Measurements from ENCODE around the gene SORBS2.

Gene SORBS2

GRCh38 chr4:185773419-185773818 lies 38.6 kb downstream of the SORBS2 start:
- no peak for DNase-seq (ENCODE audit: low read depth)

- DNase-seq (ENCODE audit: low read depth) = no peak
Observed at GRCh38 chr4:185772391-185773093, 39.5 kb downstream of the SORBS2 start.

DNA sequence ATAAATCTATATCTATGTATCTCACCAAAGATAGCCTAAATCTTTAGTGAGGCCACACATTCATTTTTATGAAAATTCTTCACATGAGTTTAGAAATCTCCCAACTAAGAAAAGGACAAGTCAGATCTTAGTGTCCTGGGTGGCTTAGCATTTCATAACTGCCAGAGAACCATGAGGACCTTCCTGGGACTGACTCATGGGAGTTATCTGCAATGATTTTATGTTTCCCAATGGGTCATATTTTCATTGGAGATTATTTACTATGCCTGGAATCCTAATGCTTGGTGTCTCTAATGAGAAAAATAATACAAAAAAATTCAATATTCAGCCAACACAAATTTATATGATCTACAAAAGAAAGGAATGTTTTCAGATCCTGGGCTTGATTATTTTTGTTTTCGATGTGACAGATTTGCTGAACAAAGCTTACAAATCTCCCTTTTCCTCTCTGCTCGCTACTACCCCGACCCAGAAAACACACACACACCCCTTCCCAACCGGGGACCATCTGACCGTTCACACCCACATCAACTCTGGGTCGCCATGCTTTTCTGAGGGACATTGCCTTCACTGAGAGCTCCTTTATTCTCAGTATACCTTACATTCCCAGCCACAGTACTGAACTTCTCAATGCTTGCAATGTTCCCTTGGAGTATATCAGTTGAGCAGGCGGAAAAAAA lies 40.1 kb downstream of the SORBS2 start:
- DNase-seq (ENCODE audit: low read depth) = no peak

DNA sequence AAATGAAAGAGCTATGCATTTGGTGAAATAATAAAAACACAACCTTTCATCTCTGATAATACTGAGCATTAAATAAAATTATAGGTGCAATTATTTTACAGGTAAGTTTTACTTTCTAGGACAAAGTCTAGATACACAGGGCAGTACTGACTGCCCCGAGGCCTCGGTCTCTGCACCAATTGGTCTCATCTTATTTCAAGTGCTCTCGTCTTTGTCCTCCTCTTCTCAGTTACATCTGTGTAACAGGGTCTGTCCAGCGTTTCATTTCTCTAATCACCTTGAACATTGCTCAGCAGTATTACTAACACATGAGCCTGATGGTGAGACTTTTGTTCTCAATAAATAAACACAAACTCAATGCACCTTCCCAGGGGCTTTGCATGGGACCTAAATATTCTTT lies 44.5 kb downstream of the SORBS2 start:
- no peak for DNase-seq (ENCODE audit: low read depth)

GRCh38 chr4:185764876-185765275 lies 47.1 kb downstream of the SORBS2 start:
- no peak for DNase-seq (ENCODE audit: low read depth)

DNA sequence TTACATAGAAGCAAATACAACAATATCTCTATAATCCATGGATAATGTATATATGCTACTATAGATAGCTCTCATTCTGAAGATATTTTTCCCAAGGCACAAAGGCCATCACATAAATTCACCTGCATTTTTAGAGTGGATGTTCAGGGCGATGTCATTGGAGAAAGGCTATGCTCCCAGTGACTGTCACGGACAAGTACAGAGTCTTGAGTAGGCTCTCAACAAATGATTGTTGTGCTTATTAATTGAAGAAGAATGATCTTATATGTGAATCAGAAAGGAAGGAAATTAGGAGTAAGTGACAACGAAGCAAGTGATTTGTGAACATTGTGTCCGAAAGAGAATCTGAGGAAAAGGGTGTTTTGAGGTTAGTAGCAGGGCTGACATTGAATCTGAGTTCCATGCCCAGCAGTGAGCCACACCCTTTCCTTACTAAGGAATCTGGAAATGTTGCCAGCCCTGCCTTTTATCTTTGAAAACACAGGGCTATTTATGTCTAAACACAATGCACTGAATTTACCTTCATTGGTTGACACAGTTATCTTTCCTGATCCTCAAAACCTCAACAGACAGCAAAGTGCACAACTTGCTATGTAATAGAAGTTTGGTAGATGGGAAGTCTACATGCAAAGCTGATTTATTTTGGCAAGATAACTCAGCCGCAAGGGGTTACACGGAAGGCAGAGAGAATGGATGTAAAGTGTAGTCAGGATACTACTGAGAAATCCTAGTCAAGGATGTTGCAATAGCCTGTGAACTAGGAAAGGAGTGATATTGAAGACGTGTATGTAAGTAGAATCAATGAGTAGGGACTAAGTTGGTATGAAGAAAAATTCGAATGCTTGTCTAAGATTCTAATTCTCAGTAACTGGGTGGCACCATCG lies 50.4 kb downstream of the SORBS2 start:
- DNase-seq (ENCODE audit: low read depth) = no peak

DNA sequence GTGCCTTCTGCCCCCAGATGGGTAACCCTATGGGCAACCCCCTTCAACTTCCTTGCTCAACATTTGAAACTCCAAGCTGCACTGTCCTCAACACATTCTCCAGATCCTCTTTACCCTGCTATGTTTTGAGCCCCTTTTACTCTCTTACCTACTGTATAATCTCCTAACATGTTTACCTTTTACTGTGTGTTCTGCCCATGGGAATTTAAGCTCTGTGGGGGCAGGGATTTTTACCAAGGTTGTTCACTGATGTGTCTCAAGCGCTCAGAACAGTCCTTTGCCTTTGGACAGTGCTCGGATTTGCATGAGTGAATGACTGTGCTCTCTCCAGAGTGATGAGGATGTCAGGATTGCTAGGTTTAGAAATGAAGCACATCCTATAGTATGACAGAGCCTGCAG lies 53.2 kb downstream of the SORBS2 start:
- no peak for DNase-seq (ENCODE audit: low read depth)

GRCh38 chr4:185755451-185755850 lies 56.5 kb downstream of the SORBS2 start:
- no peak for DNase-seq (ENCODE audit: low read depth)

DNA sequence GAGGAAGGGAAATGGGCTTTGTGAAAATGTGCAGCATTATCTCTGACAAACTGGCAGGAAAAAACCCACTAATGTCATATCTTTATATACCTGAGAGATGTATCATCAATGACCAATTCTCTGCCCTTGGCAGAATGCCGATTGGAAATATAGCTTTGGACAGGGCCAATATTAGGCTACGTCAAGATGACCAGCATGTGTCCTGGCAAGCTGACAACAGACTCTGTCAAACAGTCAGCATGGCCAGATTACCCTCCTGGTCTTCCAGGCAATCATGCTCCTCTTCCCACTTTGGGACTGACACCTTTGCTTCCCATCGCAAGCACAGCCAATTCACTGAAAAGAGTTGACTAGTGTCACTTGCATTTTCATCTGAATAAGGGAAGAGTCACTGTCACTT lies 57.0 kb downstream of the SORBS2 start:
- no peak for DNase-seq (ENCODE audit: low read depth)

DNA sequence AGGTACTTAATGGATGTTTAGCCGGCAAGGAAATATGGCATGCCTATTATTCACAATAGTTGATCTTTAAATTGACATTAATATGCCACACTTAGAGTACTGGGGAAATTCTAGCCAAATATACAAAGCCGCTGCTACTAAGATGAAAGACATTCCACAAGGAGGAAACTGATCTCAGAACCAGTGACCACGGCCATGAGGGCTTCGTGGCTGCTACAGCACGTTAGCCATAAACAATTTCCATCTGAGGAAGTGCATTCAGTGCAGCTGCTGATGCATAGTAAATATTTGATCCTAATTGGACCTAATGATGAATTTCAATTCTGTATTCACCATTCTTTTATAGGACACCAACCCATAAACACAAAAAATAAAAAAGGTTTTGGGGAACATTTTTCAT lies 59.1 kb downstream of the SORBS2 start:
- no peak for DNase-seq (ENCODE audit: low read depth)

GRCh38 chr4:185749858-185750257 lies 62.1 kb downstream of the SORBS2 start:
- no peak for DNase-seq (ENCODE audit: low read depth)

- DNase-seq (ENCODE audit: low read depth) = no peak
Observed at GRCh38 chr4:185748901-185749390, 63.0 kb downstream of the SORBS2 start.

DNA sequence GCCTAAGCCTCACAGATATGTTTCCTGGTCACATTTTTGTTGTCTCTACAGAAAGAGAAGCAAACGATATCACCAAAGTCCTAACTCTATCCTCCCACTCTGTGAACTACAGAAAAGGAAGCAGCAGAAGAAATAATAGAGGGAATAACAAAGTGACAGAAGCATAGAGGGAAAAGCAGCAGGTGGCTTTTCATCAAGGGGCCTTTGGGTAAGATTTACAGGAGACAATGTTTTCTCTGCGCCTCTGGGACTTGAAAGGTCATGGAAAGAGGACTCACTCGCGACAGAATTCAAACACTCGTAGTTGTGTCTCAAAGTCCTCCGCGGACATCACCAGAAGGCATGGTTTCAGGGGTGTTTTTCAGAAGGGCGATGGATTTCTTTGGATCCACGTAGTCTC lies 66.1 kb downstream of the SORBS2 start:
- no peak for DNase-seq (ENCODE audit: low read depth)

DNA sequence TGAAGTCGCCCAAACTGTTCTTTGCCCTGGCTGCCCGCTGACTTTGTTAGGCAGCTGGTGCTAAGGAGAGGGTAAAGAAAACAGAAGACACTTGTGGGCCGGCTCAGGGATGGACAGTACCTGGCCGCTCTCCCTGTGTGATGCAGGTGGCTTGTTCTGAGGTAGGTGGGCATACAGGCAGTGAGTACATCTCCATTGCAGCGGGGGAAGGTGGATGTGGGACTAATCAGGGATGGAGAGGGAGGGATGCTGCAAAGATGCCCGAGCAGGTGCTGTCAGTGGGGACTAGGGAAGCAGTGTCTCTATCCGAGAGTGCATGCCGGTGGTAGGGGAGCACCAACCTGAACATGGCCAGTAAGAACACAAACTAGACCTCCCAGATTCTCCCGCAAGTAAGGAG lies 67.0 kb downstream of the SORBS2 start:
- DNase-seq (ENCODE audit: low read depth) = no peak

GRCh38 chr4:185744488-185744862 lies 67.5 kb downstream of the SORBS2 start:
- no peak for DNase-seq (ENCODE audit: low read depth)

DNA sequence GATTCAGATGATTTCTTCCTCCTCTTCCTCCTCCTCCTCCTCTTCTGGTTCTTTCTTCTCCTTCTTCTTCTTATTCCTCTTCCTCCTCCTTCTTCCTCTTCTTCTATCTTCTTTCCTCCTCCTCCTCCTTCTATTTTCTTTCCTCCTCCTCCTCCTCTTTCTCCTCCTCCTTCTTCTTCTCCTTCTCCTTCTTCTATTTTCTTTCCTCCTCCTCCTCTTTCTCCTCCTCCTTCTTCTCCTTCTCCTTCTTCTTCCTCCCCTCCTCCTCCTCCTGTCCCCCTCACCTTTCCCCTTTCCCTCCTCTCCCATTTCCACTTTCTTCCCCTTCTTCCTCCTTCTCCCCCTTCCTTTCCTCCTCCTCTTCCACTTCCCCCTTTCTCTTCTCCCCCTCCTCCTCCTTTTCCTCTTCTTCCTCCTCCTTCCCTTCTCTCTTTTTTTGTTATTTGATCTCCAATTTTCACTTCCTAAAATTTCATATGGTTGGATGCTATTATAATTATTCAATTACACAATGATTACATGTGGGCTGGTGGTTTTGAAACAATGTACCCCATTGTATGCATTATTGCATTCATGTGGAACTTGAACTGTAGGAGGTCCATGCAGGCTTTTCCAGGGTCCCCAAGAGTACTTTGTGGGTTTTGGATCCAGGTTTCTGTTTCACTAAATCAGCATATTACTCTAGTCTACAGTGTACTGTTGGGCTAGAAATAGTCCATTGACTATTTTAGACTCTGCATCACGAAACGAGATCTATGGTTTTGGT lies 68.1 kb downstream of the SORBS2 start:
- no peak for DNase-seq (ENCODE audit: low read depth)

- no peak for DNase-seq (ENCODE audit: low read depth)
Observed at GRCh38 chr4:185742766-185743165, 69.2 kb downstream of the SORBS2 start.

DNA sequence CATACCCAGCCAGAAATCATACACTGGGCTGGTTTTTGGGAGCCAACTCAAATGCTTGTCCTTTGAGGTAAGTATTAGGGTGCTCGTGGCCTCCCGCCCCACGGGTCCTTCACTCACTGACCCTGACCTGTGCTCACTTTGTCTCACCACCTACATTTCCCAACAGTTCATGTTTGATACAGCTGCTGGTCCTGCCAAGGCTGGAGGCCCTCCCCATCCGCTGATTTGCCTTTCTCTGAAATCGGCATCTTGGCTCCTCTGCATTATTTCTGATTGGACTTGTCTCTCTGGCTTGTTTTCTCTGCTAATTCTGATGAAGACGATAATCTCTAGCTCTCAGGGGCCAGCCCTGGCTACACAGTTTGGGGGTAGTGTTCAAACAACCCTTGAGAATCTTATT lies 70.2 kb downstream of the SORBS2 start:
- no peak for DNase-seq (ENCODE audit: low read depth)

- DNase-seq (ENCODE audit: low read depth) = no peak
Observed at GRCh38 chr4:185740471-185740873, 71.5 kb downstream of the SORBS2 start.

DNA sequence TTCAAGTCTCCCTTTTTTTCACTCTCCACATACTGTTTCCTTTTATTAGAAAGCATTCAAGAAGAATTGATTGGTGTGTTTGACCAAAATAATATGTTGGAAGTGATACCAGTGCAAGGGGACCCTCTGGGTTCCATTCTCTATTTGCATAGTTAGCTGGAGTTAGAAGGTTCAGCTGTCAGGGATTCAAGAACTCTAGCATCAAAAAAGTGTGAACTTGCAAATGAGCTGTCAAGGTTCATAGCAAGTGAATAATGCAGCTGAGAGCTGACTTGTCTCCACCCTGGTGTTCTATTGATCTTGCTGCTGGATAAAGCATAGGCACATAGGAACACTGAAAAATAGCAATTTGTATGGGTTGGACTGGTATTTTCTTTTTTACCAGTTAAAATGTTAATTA lies 73.2 kb downstream of the SORBS2 start:
- DNase-seq (ENCODE audit: low read depth) = no peak

GRCh38 chr4:185738038-185738552 lies 73.9 kb downstream of the SORBS2 start:
- no peak for DNase-seq (ENCODE audit: low read depth)

Data from activated T-cell treated with anti-CD3 and anti-CD28 coated beads for 48 hours (primary cell).